HG02840 (cell line): Measurements from ENCODE around the gene PCCA.
"Not testable (repeated sequence)": the region's sequence is repeated elsewhere in the genome, so short reads cannot be mapped to it uniquely, and the experiment has no call there.

Source experiments
- ATAC-seq: cut with Tn5 transposase; IDR thresholded peaks from one replicate; pipeline ENCODE4 v1.9.1; 2021; ENCODE audit warnings: mild to moderate bottlenecking, moderate library complexity, moderate number of reproducible peaks; ENCODE audit not compliant: unreplicated experiment, low FRiP score

The PCCA gene

DNA sequence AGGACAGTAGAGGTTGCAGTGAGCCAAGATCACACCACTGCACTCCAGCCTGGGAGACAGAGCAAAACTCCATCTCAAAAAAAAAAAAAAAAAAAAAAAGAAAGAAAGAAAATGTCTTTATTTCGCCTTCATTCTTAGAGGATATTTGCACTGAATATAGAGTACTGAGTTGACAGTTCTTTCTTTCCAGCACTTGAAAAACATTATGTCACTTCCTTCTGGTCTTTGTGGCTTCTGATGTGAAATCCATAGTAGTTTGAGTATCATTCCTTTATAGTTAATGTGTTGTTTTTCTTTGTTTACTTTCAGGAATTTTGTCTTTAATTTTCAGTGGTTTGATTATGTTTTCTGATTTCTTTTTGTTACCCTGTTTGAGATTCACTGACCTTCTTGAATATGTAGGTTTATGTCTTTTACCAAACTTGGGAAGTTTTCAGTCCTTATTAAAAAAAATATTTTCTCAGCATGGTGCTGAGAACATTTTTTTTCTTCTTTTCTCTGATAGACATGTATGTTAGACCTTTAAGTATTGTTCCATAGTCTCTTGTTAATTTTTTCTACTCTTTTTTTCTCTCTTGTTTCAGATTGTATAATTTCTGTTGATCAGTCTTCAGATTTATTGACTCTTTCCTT is 50.1 kb downstream of the PCCA start:
- ATAC-seq: no peak

DNA sequence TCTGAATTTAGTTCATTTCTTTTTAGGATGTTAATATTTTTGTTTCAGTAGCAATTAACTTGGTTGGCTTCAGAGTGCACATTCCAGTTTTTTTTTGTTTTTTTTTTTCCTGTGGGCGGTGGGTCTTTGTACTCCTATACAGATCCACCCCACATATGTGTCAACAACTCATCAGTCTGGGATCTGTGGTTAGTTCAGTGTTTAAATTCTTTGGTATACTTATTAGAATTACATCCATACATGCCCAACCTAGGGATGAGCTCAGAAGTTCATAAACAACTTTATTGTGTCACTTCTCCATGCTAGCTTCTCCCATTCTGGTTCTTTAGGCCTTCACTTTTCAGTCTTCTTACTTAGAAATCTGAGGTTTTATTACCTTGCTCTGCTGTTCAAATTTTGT is 50.9 kb downstream of the PCCA start:
- ATAC-seq: no peak

DNA sequence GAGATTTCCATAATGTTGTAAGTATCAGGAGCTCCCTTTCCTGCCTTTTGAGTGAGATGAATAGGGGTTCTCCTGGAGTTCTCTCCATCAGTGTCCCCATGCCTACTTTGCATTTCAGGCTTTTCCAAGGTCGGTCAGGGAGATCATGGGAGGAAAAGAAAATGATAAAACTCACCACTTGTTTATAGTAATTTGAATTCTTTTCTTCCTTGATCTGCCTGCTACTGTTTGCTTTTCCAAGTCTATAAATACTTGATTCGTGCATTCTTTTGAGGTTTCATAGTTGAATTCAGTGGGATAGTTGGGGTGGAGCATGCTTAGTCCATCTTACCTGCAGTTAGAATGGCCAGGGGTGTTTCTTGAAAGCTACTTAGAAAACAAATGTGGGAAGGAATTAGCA is 51.5 kb downstream of the PCCA start:
- ATAC-seq: no peak

GRCh38 chr13:100141461-100141961 is 52.6 kb downstream of the PCCA start:
- ATAC-seq: not testable (repeated sequence)

GRCh38 chr13:100146534-100146933 is 57.6 kb downstream of the PCCA start:
- ATAC-seq: no peak

- no peak for ATAC-seq
These were observed 58.9 kb downstream of the PCCA start for GRCh38 chr13:100147825-100148224.

DNA sequence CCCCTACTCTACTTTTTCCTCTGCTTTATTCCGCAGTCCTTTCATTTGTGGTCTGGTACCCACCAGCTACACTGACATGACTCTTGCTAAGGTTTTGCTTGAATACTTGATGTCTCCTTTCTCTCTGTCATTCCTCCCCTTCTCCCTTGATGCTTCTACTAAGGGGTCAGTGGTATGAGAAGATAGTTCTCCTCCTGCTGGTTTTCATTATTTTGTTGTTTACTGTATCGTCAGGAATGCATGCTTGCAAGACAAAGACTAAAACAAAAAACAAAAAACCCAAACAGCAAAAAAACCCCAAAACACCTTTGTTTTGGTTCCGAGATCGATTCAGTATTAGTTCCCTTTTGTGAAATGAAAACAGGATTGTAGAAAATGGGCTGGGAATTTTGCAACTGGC is 59.5 kb downstream of the PCCA start:
- no peak for ATAC-seq

GRCh38 chr13:100149389-100149788 is 60.5 kb downstream of the PCCA start:
- ATAC-seq: no peak

- not testable (repeated sequence) for ATAC-seq
These were observed 61.8 kb downstream of the PCCA start for GRCh38 chr13:100150711-100151110.

GRCh38 chr13:100154842-100155416 is 66.0 kb downstream of the PCCA start:
- no peak for ATAC-seq

GRCh38 chr13:100156788-100157187 is 67.9 kb downstream of the PCCA start:
- ATAC-seq: no peak

GRCh38 chr13:100158569-100158968 is 69.7 kb downstream of the PCCA start:
- ATAC-seq: no peak

GRCh38 chr13:100159584-100159983 is 70.7 kb downstream of the PCCA start:
- ATAC-seq: no peak

GRCh38 chr13:100160450-100160849 is 71.6 kb downstream of the PCCA start:
- no peak for ATAC-seq

- no peak for ATAC-seq
These were observed 74.5 kb downstream of the PCCA start for GRCh38 chr13:100163375-100163774.

GRCh38 chr13:100173203-100173602 is 84.3 kb downstream of the PCCA start:
- no peak for ATAC-seq

GRCh38 chr13:100174455-100174854 is 85.6 kb downstream of the PCCA start:
- not testable (repeated sequence) for ATAC-seq

- no peak for ATAC-seq
These were observed 86.3 kb downstream of the PCCA start for GRCh38 chr13:100175078-100175802.

GRCh38 chr13:100175803-100176182 is 86.9 kb downstream of the PCCA start:
- ATAC-seq: no peak

GRCh38 chr13:100176801-100177400 is 88.0 kb downstream of the PCCA start:
- ATAC-seq: no peak

- no peak for ATAC-seq
These were observed 89.4 kb downstream of the PCCA start for GRCh38 chr13:100178309-100178708.
